WERI-Rb-1 (cell line): ENCODE results near the gene JMJD7.

Experiments used
- DNase-seq: peaks from one replicate; pipeline ENCODE4 v3.0.0-alpha.2; 2020
- H3K27ac ChIP-seq: fragments of 250-450 bp; sonication (Bioruptor Pico); 2 replicates; pipeline ENCODE4 v1.5.1; 2020; ENCODE audit warnings: mild to moderate bottlenecking, moderate library complexity
- H3K27me3 ChIP-seq: fragments of 250-450 bp; sonication (Bioruptor Pico); 2 replicates; pipeline ENCODE4 v1.5.1; 2021; ENCODE audit warnings: mild to moderate bottlenecking, low read depth, moderate library complexity; ENCODE audit not compliant: insufficient read depth, severe bottlenecking
- H3K36me3 ChIP-seq: fragments of 250-450 bp; sonication (Bioruptor Pico); 2 replicates; pipeline ENCODE4 v1.5.1; 2020; ENCODE audit warnings: mild to moderate bottlenecking, moderate library complexity
- H3K4me3 ChIP-seq: 2 replicates; pipeline ENCODE4 v1.5.1; 2011; ENCODE audit warnings: low read depth, mild to moderate bottlenecking, control low read depth, low read length
- H3K9me3 ChIP-seq: fragments of 250-450 bp; sonication (Bioruptor Pico); 2 replicates; pipeline ENCODE4 v1.5.1; 2021; ENCODE audit warnings: mild to moderate bottlenecking, moderate library complexity; ENCODE audit not compliant: severe bottlenecking
- CTCF ChIP-seq: IDR thresholded peaks from 2 replicates; pipeline ENCODE4 v1.5.1; 2011; ENCODE audit warnings: low read depth, mild to moderate bottlenecking, control low read depth, inconsistent platforms, low read length

JMJD7 gene

GRCh38 chr15:41883484-41883825 is 55.6 kb downstream of the JMJD7 start:
- no peak for DNase-seq
- H3K27ac ChIP-seq = no peak overlapping the region
- TF ChIP-seq CTCF = no peak
- H3K27me3 ChIP-seq = no peaks in the 10 kb centered on the region
- H3K36me3 ChIP-seq = no peaks in the 10 kb centered on the region
- no peaks in the 10 kb centered on the region for H3K9me3 ChIP-seq
- no peak overlapping the region for H3K4me3 ChIP-seq

GRCh38 chr15:41884458-41884857 is 56.6 kb downstream of the JMJD7 start:
- no peak for DNase-seq
- no peak for TF ChIP-seq CTCF

GRCh38 chr15:41885321-41885720 is 57.4 kb downstream of the JMJD7 start:
- no peaks in the 10 kb centered on the region for H3K36me3 ChIP-seq
- H3K27me3 ChIP-seq = no peaks in the 10 kb centered on the region
- no peaks in the 10 kb centered on the region for H3K9me3 ChIP-seq
- TF ChIP-seq CTCF = no peak
- no peak for DNase-seq
- H3K27ac ChIP-seq = no peak overlapping the region
- H3K4me3 ChIP-seq = no peak overlapping the region

More at GRCh38 chr15:41884458-41884857, 56.6 kb downstream of the JMJD7 start:
- Histone ChIP-seq H3K27me3 (no peaks in the 10 kb centered on the region), H3K36me3 (no peaks in the 10 kb centered on the region), H3K9me3 (no peaks in the 10 kb centered on the region), H3K4me3 (no peak overlapping the region), H3K27ac (no peak overlapping the region)

GRCh38 chr15:41885841-41886240 is 57.9 kb downstream of the JMJD7 start:
- no peak for TF ChIP-seq CTCF
- no peaks in the 10 kb centered on the region for H3K9me3 ChIP-seq
- no peak overlapping the region for H3K27ac ChIP-seq
- H3K4me3 ChIP-seq = no peak overlapping the region
- H3K36me3 ChIP-seq = no peaks in the 10 kb centered on the region
- DNase-seq = no peak
- H3K27me3 ChIP-seq = no peaks in the 10 kb centered on the region

- H3K27me3 ChIP-seq = no peaks in the 10 kb centered on the region
- no peak for TF ChIP-seq CTCF
- peak overlapping the region; percentile 61 for H3K27ac ChIP-seq
- H3K36me3 ChIP-seq = no peaks in the 10 kb centered on the region
- no peak overlapping the region for H3K4me3 ChIP-seq
- H3K9me3 ChIP-seq = no peaks in the 10 kb centered on the region
- DNase-seq = peak; percentile 64
These were observed 58.8 kb downstream of the JMJD7 start for GRCh38 chr15:41886741-41887140.

GRCh38 chr15:41887161-41887560 is 59.3 kb downstream of the JMJD7 start:
- no peak overlapping the region for H3K4me3 ChIP-seq
- TF ChIP-seq CTCF = no peak
- DNase-seq = no peak
- no peaks in the 10 kb centered on the region for H3K36me3 ChIP-seq
- H3K27me3 ChIP-seq = no peaks in the 10 kb centered on the region
- H3K9me3 ChIP-seq = no peaks in the 10 kb centered on the region
- H3K27ac ChIP-seq = no peak overlapping the region
